HG03442 (cell line): ENCODE measurements around the gene MRPS27.

ENCODE experiments used
- ATAC-seq: cut with Tn5 transposase; IDR thresholded peaks from one replicate; pipeline ENCODE4 v1.9.1; 2021; ENCODE audit warnings: mild to moderate bottlenecking, moderate library complexity; ENCODE audit not compliant: unreplicated experiment

The MRPS27 gene

GRCh38 chr5:72266862-72267261 is 53.2 kb downstream of the MRPS27 start:
- ATAC-seq: no peak

- ATAC-seq: no peak
These were observed 54.8 kb downstream of the MRPS27 start for GRCh38 chr5:72265032-72265877.

- ATAC-seq: no peak
These were observed 63.5 kb downstream of the MRPS27 start for GRCh38 chr5:72256536-72256935.

- ATAC-seq: no peak
These were observed 64.4 kb downstream of the MRPS27 start for GRCh38 chr5:72255670-72256069.

- no peak for ATAC-seq
These were observed 64.8 kb downstream of the MRPS27 start for GRCh38 chr5:72255237-72255636.

GRCh38 chr5:72252574-72253155 is 67.4 kb downstream of the MRPS27 start:
- no peak for ATAC-seq

GRCh38 chr5:72252008-72252407 is 68.0 kb downstream of the MRPS27 start:
- no peak for ATAC-seq

- no peak for ATAC-seq
These were observed 68.7 kb downstream of the MRPS27 start for GRCh38 chr5:72251386-72251785.

GRCh38 chr5:72248410-72248981 is 71.5 kb downstream of the MRPS27 start:
- ATAC-seq: no peak

- ATAC-seq: no peak
These were observed 73.0 kb downstream of the MRPS27 start for GRCh38 chr5:72246954-72247442.

GRCh38 chr5:72245951-72246532 is 74.0 kb downstream of the MRPS27 start:
- ATAC-seq: no peak

GRCh38 chr5:72245546-72245945 is 74.5 kb downstream of the MRPS27 start:
- ATAC-seq: no peak

GRCh38 chr5:72244862-72245371 is 75.1 kb downstream of the MRPS27 start:
- ATAC-seq: peak; percentile 91

GRCh38 chr5:72243706-72244105 is 76.3 kb downstream of the MRPS27 start:
- ATAC-seq: no peak

GRCh38 chr5:72242796-72243475 is 77.1 kb downstream of the MRPS27 start:
- no peak for ATAC-seq

- no peak for ATAC-seq
These were observed 78.6 kb downstream of the MRPS27 start for GRCh38 chr5:72241346-72242003.

- no peak for ATAC-seq
These were observed 81.2 kb downstream of the MRPS27 start for GRCh38 chr5:72238712-72239445.

- no peak for ATAC-seq
These were observed 82.2 kb downstream of the MRPS27 start for GRCh38 chr5:72237879-72238278.

- no peak for ATAC-seq
These were observed 82.6 kb downstream of the MRPS27 start for GRCh38 chr5:72237415-72237814.

GRCh38 chr5:72235725-72236124 is 84.3 kb downstream of the MRPS27 start:
- no peak for ATAC-seq
